Progenitor cell of endocrine pancreas (in vitro differentiated cells): ENCODE measurements around the gene HOXD4. TPM values are rescaled to one million over a fixed set of nuclear protein-coding genes. Genes with fewer than 3 reads are reported as not detected.

Source experiments
- DNase-seq: peaks from one replicate; pipeline ENCODE4 v3.0.0; 2021; ENCODE audit warnings: low spot score; ENCODE audit not compliant: unreplicated experiment
- H3K27ac Mint-ChIP-seq: 2 replicates; pipeline ENCODE4 v1.8.0; 2021; ENCODE audit warnings: mild to moderate bottlenecking, moderate library complexity, mixed read lengths
- H3K27me3 Mint-ChIP-seq: 2 replicates; pipeline ENCODE4 v1.8.0; 2021; ENCODE audit warnings: mixed read lengths
- H3K36me3 Mint-ChIP-seq: 2 replicates; pipeline ENCODE4 v1.8.0; 2022; ENCODE audit warnings: mixed read lengths; ENCODE audit not compliant: insufficient read depth
- H3K4me1 Mint-ChIP-seq: 2 replicates; pipeline ENCODE4 v1.8.0; 2021; ENCODE audit warnings: low read depth, mixed read lengths
- H3K4me3 Mint-ChIP-seq: 2 replicates; pipeline ENCODE4 v1.8.0; 2021; ENCODE audit warnings: low read depth, mild to moderate bottlenecking, moderate library complexity, mixed read lengths
- H3K9me3 Mint-ChIP-seq: 2 replicates; pipeline ENCODE4 v1.8.0; 2021; ENCODE audit warnings: low read depth, mixed read lengths
- CTCF ChIP-seq: fragments of 200-600 bp; sonication (generic); IDR thresholded peaks from one replicate; pipeline ENCODE4 v1.5.0; 2021; ENCODE audit warnings: antibody characterized with exemption, mild to moderate bottlenecking; ENCODE audit not compliant: unreplicated experiment
- total RNA-seq: library from RNA; stranded (reverse); gene quantifications from 2 replicates; pipeline ENCODE4 v1.2.1, GENCODE V29; 2021

The HOXD4 gene
- total RNA-seq, 1 donor from 2014 or later: not detected

DNA sequence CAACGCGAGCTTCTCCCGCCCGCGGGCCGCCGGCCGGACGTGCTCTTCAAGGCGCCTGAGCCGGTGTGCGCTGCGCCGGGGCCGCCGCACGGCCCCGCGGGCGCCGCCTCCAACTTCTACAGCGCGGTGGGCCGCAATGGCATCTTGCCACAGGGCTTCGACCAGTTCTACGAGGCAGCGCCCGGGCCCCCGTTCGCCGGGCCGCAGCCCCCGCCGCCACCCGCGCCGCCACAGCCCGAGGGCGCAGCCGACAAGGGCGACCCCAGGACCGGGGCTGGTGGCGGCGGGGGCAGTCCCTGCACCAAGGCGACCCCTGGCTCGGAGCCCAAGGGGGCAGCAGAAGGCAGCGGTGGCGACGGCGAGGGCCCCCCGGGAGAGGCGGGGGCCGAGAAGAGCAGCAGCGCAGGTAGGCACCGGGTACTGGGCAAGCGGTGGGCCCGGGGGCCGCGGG lies 43.6 kb upstream of the HOXD4 start:
- DNase-seq: no peak
- H3K27me3 Mint-ChIP-seq: peaks cover 90% of the 10 kb centered on the region
- no peak overlapping the region for H3K27ac Mint-ChIP-seq
- H3K4me3 Mint-ChIP-seq: no peak overlapping the region
- TF ChIP-seq CTCF: no peak
- no peaks in the 10 kb centered on the region for H3K36me3 Mint-ChIP-seq
- peaks cover 3% of the 10 kb centered on the region for H3K4me1 Mint-ChIP-seq
- no peaks in the 10 kb centered on the region for H3K9me3 Mint-ChIP-seq

GRCh38 chr2:176109192-176109901 lies 42.0 kb upstream of the HOXD4 start:
- TF ChIP-seq CTCF: no peak
- no peaks in the 10 kb centered on the region for H3K9me3 Mint-ChIP-seq
- H3K27ac Mint-ChIP-seq: peak overlapping the region; percentile 41
- H3K36me3 Mint-ChIP-seq: no peaks in the 10 kb centered on the region
- H3K4me3 Mint-ChIP-seq: no peak overlapping the region
- peaks cover 90% of the 10 kb centered on the region for H3K27me3 Mint-ChIP-seq
- DNase-seq: no peak
- peaks cover 3% of the 10 kb centered on the region for H3K4me1 Mint-ChIP-seq

DNA sequence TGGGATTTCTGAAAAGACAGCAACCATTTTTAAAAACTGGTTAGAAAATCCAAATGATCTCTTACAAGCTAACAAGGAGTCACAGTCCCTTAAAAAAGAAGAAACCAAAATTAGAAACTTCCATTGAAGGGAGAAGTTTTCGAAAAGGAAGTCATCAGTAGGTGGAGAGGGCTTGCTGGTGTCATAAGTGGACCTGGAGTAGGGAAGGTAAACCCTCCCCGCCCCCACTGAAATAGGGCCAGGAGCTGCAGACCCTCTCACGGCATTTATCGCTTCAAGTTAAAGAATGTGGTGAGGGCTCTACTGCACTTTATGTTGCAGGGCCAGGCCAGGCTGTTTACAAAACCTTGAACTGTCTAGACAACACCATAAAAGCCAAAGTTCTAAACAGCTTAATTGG lies 41.4 kb upstream of the HOXD4 start:
- DNase-seq: no peak
- H3K4me1 Mint-ChIP-seq: peaks cover 3% of the 10 kb centered on the region
- peaks cover 90% of the 10 kb centered on the region for H3K27me3 Mint-ChIP-seq
- no peak for TF ChIP-seq CTCF
- H3K27ac Mint-ChIP-seq: no peak overlapping the region
- H3K36me3 Mint-ChIP-seq: no peaks in the 10 kb centered on the region
- H3K4me3 Mint-ChIP-seq: no peak overlapping the region
- H3K9me3 Mint-ChIP-seq: no peaks in the 10 kb centered on the region

- DNase-seq: no peak
- Mint-ChIP-seq H3K27me3 (peaks cover 89% of the 10 kb centered on the region), H3K4me1 (peaks cover 3% of the 10 kb centered on the region), H3K27ac (no peak overlapping the region), H3K36me3 (no peaks in the 10 kb centered on the region), H3K9me3 (no peaks in the 10 kb centered on the region), H3K4me3 (no peak overlapping the region)
- TF ChIP-seq CTCF: no peak
Observed at GRCh38 chr2:176110415-176111308, 40.7 kb upstream of the HOXD4 start.

GRCh38 chr2:176111309-176111663 lies 40.1 kb upstream of the HOXD4 start:
- H3K9me3 Mint-ChIP-seq: no peaks in the 10 kb centered on the region
- peaks cover 3% of the 10 kb centered on the region for H3K4me1 Mint-ChIP-seq
- peak; percentile 76 for TF ChIP-seq CTCF
- no peak for DNase-seq
- H3K27me3 Mint-ChIP-seq: peaks cover 89% of the 10 kb centered on the region
- no peak overlapping the region for H3K27ac Mint-ChIP-seq
- no peak overlapping the region for H3K4me3 Mint-ChIP-seq
- H3K36me3 Mint-ChIP-seq: no peaks in the 10 kb centered on the region
